T-helper 17 cell (primary cell): ENCODE results near the gene WNT9A. TPM values are rescaled to one million over a fixed set of nuclear protein-coding genes. Genes with fewer than 3 reads are reported as not detected.

Experiments used
- ATAC-seq: fragments of 150-1000 bp; cut with Tn5 transposase; 2 replicates; pipeline ENCODE4 v1.10.0; 2021; ENCODE audit warnings: mild to moderate bottlenecking, moderate library complexity
- DNase-seq, 3 donors: peaks; one replicate each; pipeline versions ENCODE4 v3.0.0 to v3.0.0-alpha.2; 2020 to 2021
- H3K9me3 ChIP-seq: one replicate; pipeline ENCODE4 v1.7.0; 2013; ENCODE audit warnings: low read length, mild to moderate bottlenecking; ENCODE audit not compliant: control insufficient read depth, poor library complexity, severe bottlenecking
- H3K27ac Mint-ChIP-seq: one replicate; pipeline ENCODE4 v1.8.0; 2022; ENCODE audit warnings: mild to moderate bottlenecking, moderate library complexity, mixed read lengths
- H3K27me3 Mint-ChIP-seq: one replicate; pipeline ENCODE4 v1.8.0; 2022; ENCODE audit warnings: mixed read lengths
- H3K36me3 Mint-ChIP-seq: one replicate; pipeline ENCODE4 v1.8.0; 2022; ENCODE audit warnings: low read depth, mixed read lengths
- H3K4me1 Mint-ChIP-seq: one replicate; pipeline ENCODE4 v1.8.0; 2022; ENCODE audit warnings: mild to moderate bottlenecking, mixed read lengths
- H3K4me3 Mint-ChIP-seq: one replicate; pipeline ENCODE4 v1.8.0; 2022; ENCODE audit warnings: mild to moderate bottlenecking, moderate library complexity, mixed read lengths
- total RNA-seq, 4 donors: library from RNA in 2 of 4; stranded (reverse) in 2 of 4; gene quantifications; one replicate each; pipeline ENCODE4 v1.2.3 and lab custom pipeline; 2022 to 2026

Gene WNT9A
- total RNA-seq, 2 donors from 2014 or later = 0.10 to 0.18 TPM

DNA sequence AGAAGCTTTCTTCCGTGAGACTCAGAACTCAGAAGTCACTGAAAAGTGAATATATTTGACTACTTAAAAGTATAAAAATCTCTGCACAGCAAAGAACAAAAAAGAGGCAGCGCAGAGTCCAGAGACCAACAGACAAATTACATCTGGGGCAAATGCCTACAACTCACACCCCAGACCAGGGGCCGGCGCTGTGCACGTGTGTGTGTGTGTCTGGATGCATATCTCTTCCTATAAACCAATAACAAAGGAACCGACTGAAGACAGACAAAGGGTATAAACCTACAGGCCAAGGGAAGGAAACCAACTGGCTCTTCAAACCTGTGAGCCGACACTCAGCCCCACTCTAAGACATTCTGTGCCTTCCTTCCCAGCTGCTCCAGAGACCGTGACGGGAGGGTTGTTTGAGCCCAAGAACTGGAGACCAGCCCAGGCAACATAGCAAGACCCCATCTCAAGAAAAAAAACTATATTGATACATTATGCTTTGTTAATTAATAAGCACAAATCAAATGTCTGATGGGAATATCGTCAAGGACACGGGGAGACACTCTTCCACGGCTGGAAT lies 18.8 kb downstream of the WNT9A start:
- ATAC-seq = no peak
- no peaks in the 10 kb centered on the region for H3K36me3 Mint-ChIP-seq
- peaks cover 14% of the 10 kb centered on the region for H3K4me1 Mint-ChIP-seq
- DNase-seq = no peak
- H3K27me3 Mint-ChIP-seq = no peaks in the 10 kb centered on the region
- peak overlapping the region; percentile 8 for H3K27ac Mint-ChIP-seq
- no peak overlapping the region for H3K4me3 Mint-ChIP-seq
- no peaks in the 10 kb centered on the region for H3K9me3 ChIP-seq

DNA sequence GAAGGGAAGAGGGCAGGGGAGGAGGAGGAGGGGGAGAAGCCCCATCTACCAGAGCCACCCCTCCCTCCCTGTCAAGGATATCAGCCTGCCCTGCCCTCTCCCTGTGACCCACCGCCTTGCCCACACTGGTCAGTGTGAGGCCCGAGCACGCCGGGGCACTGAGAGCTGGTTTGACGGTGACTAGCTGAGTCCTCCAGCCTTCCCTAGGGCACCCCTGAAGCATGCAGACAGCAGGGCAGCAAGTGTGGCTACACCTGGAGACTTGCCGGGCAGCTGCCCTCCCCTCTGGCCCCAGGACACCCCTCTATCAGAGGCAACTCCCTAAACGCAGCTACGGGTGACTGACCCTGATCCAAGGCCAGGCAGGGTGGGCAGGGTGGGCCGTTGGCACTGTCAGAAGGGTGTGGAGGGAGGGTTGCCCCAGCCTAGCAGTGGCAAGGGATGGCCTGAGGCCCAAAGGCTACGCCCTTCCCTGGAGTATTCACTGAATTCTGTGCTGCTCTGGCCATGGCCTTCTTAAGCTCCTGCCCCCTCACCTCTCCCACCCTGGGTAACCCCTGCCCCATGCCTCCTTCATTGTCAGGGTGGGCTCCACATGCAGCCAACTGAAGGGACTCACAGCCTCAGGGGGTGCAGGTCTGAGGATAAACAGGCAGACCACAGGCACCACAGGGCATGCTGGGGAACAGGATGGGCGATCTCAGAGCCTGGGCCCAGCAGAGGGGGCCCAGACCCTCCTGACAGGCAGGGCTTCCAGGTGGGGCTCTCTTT lies 19.6 kb downstream of the WNT9A start:
- Mint-ChIP-seq H3K4me3 (no peak overlapping the region), H3K27ac (no peak overlapping the region), H3K27me3 (no peaks in the 10 kb centered on the region), H3K4me1 (peaks cover 14% of the 10 kb centered on the region), H3K36me3 (no peaks in the 10 kb centered on the region)
- H3K9me3 ChIP-seq = no peaks in the 10 kb centered on the region
- DNase-seq (no peak), ATAC-seq (no peak)

- no peaks in the 10 kb centered on the region for H3K36me3 Mint-ChIP-seq
- DNase-seq (no peak), ATAC-seq (no peak)
- peaks cover 10% of the 10 kb centered on the region for H3K4me1 Mint-ChIP-seq
- H3K27me3 Mint-ChIP-seq = no peaks in the 10 kb centered on the region
- no peak overlapping the region for H3K27ac Mint-ChIP-seq
- H3K9me3 ChIP-seq = no peaks in the 10 kb centered on the region
- H3K4me3 Mint-ChIP-seq = no peak overlapping the region
Observed at GRCh38 chr1:227926896-227927885, 20.5 kb downstream of the WNT9A start.

DNA sequence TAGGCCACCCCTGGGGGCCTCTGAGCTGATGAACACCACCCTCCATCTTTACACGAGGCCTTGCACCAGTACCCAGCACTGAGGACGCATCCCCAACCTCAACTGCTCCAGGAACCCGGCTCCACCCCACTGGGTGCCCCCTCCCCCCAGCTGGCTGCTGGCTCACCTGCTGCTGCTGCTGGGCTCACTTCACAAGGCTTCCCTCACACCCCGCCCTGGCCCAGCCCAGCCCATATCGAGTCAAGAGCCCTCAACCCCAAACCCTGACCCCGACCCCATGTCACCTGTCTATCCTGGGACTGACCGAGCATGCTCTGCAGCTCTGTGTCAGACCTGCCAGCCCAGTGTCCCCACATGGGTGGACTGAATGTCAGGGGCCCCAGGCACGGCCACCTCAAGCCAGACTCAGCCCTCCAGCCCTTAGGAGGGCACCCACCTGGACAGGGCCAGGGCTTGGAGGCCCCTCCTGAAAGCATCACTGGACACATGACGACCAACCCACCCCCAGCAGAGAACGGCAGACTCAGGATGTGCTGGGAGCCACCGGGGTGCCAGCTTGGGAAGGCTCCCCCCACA lies 21.4 kb downstream of the WNT9A start:
- no peaks in the 10 kb centered on the region for H3K36me3 Mint-ChIP-seq
- no peak overlapping the region for H3K27ac Mint-ChIP-seq
- no peak overlapping the region for H3K4me3 Mint-ChIP-seq
- H3K27me3 Mint-ChIP-seq = no peaks in the 10 kb centered on the region
- ATAC-seq (no peak), DNase-seq (no peak)
- H3K4me1 Mint-ChIP-seq = peaks cover 4% of the 10 kb centered on the region
- no peaks in the 10 kb centered on the region for H3K9me3 ChIP-seq

- no peak for DNase-seq
- no peaks in the 10 kb centered on the region for H3K9me3 ChIP-seq
- H3K27ac Mint-ChIP-seq = no peak overlapping the region
- H3K4me1 Mint-ChIP-seq = no peaks in the 10 kb centered on the region
- no peaks in the 10 kb centered on the region for H3K27me3 Mint-ChIP-seq
- no peak for ATAC-seq
- no peaks in the 10 kb centered on the region for H3K36me3 Mint-ChIP-seq
- H3K4me3 Mint-ChIP-seq = no peak overlapping the region
Observed at GRCh38 chr1:227925582-227926198, 22.0 kb downstream of the WNT9A start.

GRCh38 chr1:227924833-227925574 lies 22.7 kb downstream of the WNT9A start:
- DNase-seq (no peak), ATAC-seq (no peak)
- Mint-ChIP-seq H3K27me3 (no peaks in the 10 kb centered on the region), H3K27ac (no peak overlapping the region), H3K36me3 (no peaks in the 10 kb centered on the region), H3K4me3 (no peak overlapping the region), H3K4me1 (no peaks in the 10 kb centered on the region)
- no peaks in the 10 kb centered on the region for H3K9me3 ChIP-seq

- H3K4me1 Mint-ChIP-seq = peaks cover 3% of the 10 kb centered on the region
- DNase-seq (no peak), ATAC-seq (no peak)
- H3K4me3 Mint-ChIP-seq = no peak overlapping the region
- no peak overlapping the region for H3K27ac Mint-ChIP-seq
- no peaks in the 10 kb centered on the region for H3K9me3 ChIP-seq
- H3K27me3 Mint-ChIP-seq = peaks cover 5% of the 10 kb centered on the region
- no peaks in the 10 kb centered on the region for H3K36me3 Mint-ChIP-seq
Observed at GRCh38 chr1:227924168-227924832, 23.4 kb downstream of the WNT9A start.

GRCh38 chr1:227923353-227924167 lies 24.2 kb downstream of the WNT9A start:
- no peak overlapping the region for H3K27ac Mint-ChIP-seq
- peaks cover 5% of the 10 kb centered on the region for H3K4me1 Mint-ChIP-seq
- H3K36me3 Mint-ChIP-seq = no peaks in the 10 kb centered on the region
- H3K4me3 Mint-ChIP-seq = no peak overlapping the region
- ATAC-seq (no peak), DNase-seq (no peak)
- no peaks in the 10 kb centered on the region for H3K9me3 ChIP-seq
- peaks cover 8% of the 10 kb centered on the region for H3K27me3 Mint-ChIP-seq

- no peak for ATAC-seq
- H3K4me3 Mint-ChIP-seq = no peak overlapping the region
Observed at GRCh38 chr1:227922501-227923352, 25.0 kb downstream of the WNT9A start.

GRCh38 chr1:227921461-227922185 lies 26.1 kb downstream of the WNT9A start:
- Mint-ChIP-seq H3K36me3 (no peaks in the 10 kb centered on the region), H3K27ac (no peak overlapping the region), H3K27me3 (peaks cover 8% of the 10 kb centered on the region), H3K4me3 (no peak overlapping the region), H3K4me1 (peaks cover 6% of the 10 kb centered on the region)
- ATAC-seq = no peak
- no peaks in the 10 kb centered on the region for H3K9me3 ChIP-seq
- no peak for DNase-seq

More at GRCh38 chr1:227922501-227923352, 25.0 kb downstream of the WNT9A start:
- H3K9me3 ChIP-seq = no peaks in the 10 kb centered on the region
- H3K27me3 Mint-ChIP-seq = peaks cover 8% of the 10 kb centered on the region
- H3K36me3 Mint-ChIP-seq = no peaks in the 10 kb centered on the region
- peaks cover 5% of the 10 kb centered on the region for H3K4me1 Mint-ChIP-seq
- no peak overlapping the region for H3K27ac Mint-ChIP-seq
- DNase-seq = no peak
